SK-N-SH (cell line): ENCODE measurements around the gene USP26. TPM values are rescaled to one million over a fixed set of nuclear protein-coding genes. Genes with fewer than 3 reads are reported as not detected.

Experiments
- CTCF ChIA-PET: fragments of 300-600, 350-600 bp; formaldehyde crosslinking; extraction: SDS; loops from one replicate; lab custom pipeline; 2021; lab: Yijun Ruan, JAX
- POLR2A ChIA-PET: fragments of 350-600 bp; sonication (Branson Sonifier 250); formaldehyde crosslinking; extraction: SDS; loops from one replicate; lab custom pipeline; 2020; ENCODE audit warnings: antibody characterized with exemption, inconsistent platforms; lab: Yijun Ruan, JAX
- DNase-seq: peaks from one replicate; pipeline ENCODE4 v3.0.0; 2012
- H2AFZ ChIP-seq: fragments of 200-600 bp; sonication (generic); 2 replicates; pipeline ENCODE4 v1.8.1; 2016; ENCODE audit warnings: antibody characterized with exemption, mild to moderate bottlenecking, low read depth
- H3F3A ChIP-seq: fragments of 200-600 bp; sonication (generic); replicated peaks from 2 replicates; pipeline ENCODE3; 2016; ENCODE audit warnings: antibody characterized with exemption, mild to moderate bottlenecking; ENCODE audit not compliant: insufficient read depth
- H3K27ac ChIP-seq, 2 experiments: fragments of 200-500 bp in 1 of 2; fragments of 200-600 bp in 1 of 2; sonication (Bioruptor generic) in 1 of 2; sonication (generic), shearing (Covaris generic) in 1 of 2; 2 replicates each; pipeline versions ENCODE4 v1.5.1 to v1.6.1; 2014 to 2016; ENCODE audit warnings: low read depth in 2 of 2, inconsistent platforms in 1 of 2, low read length in 1 of 2, mild to moderate bottlenecking in 1 of 2, mixed read lengths in 1 of 2
- H3K27me3 ChIP-seq: fragments of 200-600 bp; sonication (generic), shearing (Covaris generic); 2 replicates; pipeline ENCODE4 v1.6.1; 2016; ENCODE audit warnings: mixed run types; ENCODE audit not compliant: insufficient read depth
- H3K36me3 ChIP-seq, 2 experiments: fragments of 200-500 bp in 1 of 2; fragments of 200-600 bp in 1 of 2; sonication (Bioruptor generic) in 1 of 2; sonication (generic) in 1 of 2; replicated peaks in 1 of 2; 2 replicates each; pipeline versions ENCODE3 to v1.5.1; 2014 to 2016; ENCODE audit warnings: low read length in 1 of 2, mild to moderate bottlenecking in 1 of 2; ENCODE audit not compliant: insufficient read depth in 2 of 2, control insufficient read depth in 1 of 2
- H3K4me1 ChIP-seq, 2 experiments: fragments of 200-500 bp in 1 of 2; fragments of 200-600 bp in 1 of 2; sonication (Bioruptor generic) in 1 of 2; sonication (generic), shearing (Covaris generic) in 1 of 2; 2 replicates each; pipeline versions ENCODE4 v1.5.1 to v1.6.1; 2014 to 2016; ENCODE audit warnings: low read depth in 1 of 2, low read length in 1 of 2, mixed run types in 1 of 2; ENCODE audit not compliant: insufficient read depth in 2 of 2, control insufficient read depth in 1 of 2
- H3K4me2 ChIP-seq: fragments of 200-600 bp; sonication (generic), shearing (Covaris generic); 2 replicates; pipeline ENCODE4 v1.6.1; 2017; ENCODE audit warnings: mixed run types
- H3K4me3 ChIP-seq, 2 experiments: fragments of 200-500 bp in 1 of 2; fragments of 200-600 bp in 1 of 2; sonication (Bioruptor generic) in 1 of 2; sonication (generic), shearing (Covaris generic) in 1 of 2; 2 replicates each; pipeline versions ENCODE4 v1.5.1 to v1.8.1; 2014 to 2016; ENCODE audit warnings: low read depth in 2 of 2, inconsistent platforms in 1 of 2, low read length in 1 of 2, mild to moderate bottlenecking in 1 of 2, mixed read lengths in 1 of 2, moderate library complexity in 1 of 2
- H3K79me2 ChIP-seq: fragments of 200-600 bp; sonication (generic); 2 replicates; pipeline ENCODE4 v1.8.1; 2017; ENCODE audit warnings: mild to moderate bottlenecking; ENCODE audit not compliant: insufficient read depth
- H3K9ac ChIP-seq: fragments of 200-600 bp; sonication (generic); 2 replicates; pipeline ENCODE4 v1.6.1; 2017; ENCODE audit warnings: mixed run types
- H3K9me2 ChIP-seq: fragments of 200-600 bp; sonication (generic); 2 replicates; pipeline ENCODE4 v1.6.1; 2017; ENCODE audit warnings: mixed run types
- H3K9me3 ChIP-seq: fragments of 200-600 bp; sonication (generic); 2 replicates; pipeline ENCODE4 v1.6.1; 2017; ENCODE audit warnings: mixed run types, mild to moderate bottlenecking, moderate library complexity
- H4K20me1 ChIP-seq: fragments of 200-600 bp; sonication (generic); 2 replicates; pipeline ENCODE4 v1.6.1; 2017; ENCODE audit warnings: mild to moderate bottlenecking, mixed run types; ENCODE audit not compliant: insufficient read depth
- CHD2 ChIP-seq: fragments of 150-350 bp; IDR thresholded peaks from 2 replicates; pipeline ENCODE4 v1.6.1; 2018; ENCODE audit warnings: low read length; ENCODE audit not compliant: partially characterized antibody
- CTCF ChIP-seq: fragments of 200-600 bp; sonication (generic); IDR thresholded peaks from 2 replicates; pipeline ENCODE4 v1.6.1; 2017; ENCODE audit warnings: antibody characterized with exemption, mild to moderate bottlenecking, moderate library complexity
- FOXJ3 ChIP-seq: sonication (generic); formaldehyde crosslinking; IDR thresholded peaks from 2 replicates; pipeline ENCODE4 v1.5.1; 2020; ENCODE audit warnings: mild to moderate bottlenecking, missing genetic modification reagents
- GABPA ChIP-seq: IDR thresholded peaks from 2 replicates; pipeline ENCODE4 v1.4.0; 2012; ENCODE audit warnings: low read depth, mild to moderate bottlenecking
- GATA2 ChIP-seq: sonication (generic); formaldehyde crosslinking; IDR thresholded peaks from 2 replicates; pipeline ENCODE4 v1.5.0; 2020; ENCODE audit warnings: mild to moderate bottlenecking, missing genetic modification reagents
- IRF3 ChIP-seq: fragments of 150-350 bp; IDR thresholded peaks from 2 replicates; pipeline ENCODE4 v1.6.1; 2016; ENCODE audit warnings: mild to moderate bottlenecking, low read depth, low read length
- MXI1 ChIP-seq: IDR thresholded peaks from 2 replicates; pipeline ENCODE4 v1.6.1; 2012; ENCODE audit warnings: mild to moderate bottlenecking, low read depth, low read length, improper control_type of control experiment
- RAD21 ChIP-seq: IDR thresholded peaks from 2 replicates; pipeline ENCODE4 v1.6.1; 2012; ENCODE audit warnings: mild to moderate bottlenecking, low read length
- RCOR1 ChIP-seq: fragments of 150-350 bp; IDR thresholded peaks from 2 replicates; pipeline ENCODE4 v1.6.1; 2017; ENCODE audit warnings: antibody characterized with exemption, low read length
- REST ChIP-seq: IDR thresholded peaks from 2 replicates; pipeline ENCODE4 v1.6.1; 2012; ENCODE audit warnings: mild to moderate bottlenecking, low read depth, low read length, moderate library complexity
- TAF1 ChIP-seq: IDR thresholded peaks from 2 replicates; pipeline ENCODE4 v1.6.1; 2012; ENCODE audit warnings: low read depth, mild to moderate bottlenecking, low read length, moderate library complexity, borderline replicate concordance
- TCF12 ChIP-seq: IDR thresholded peaks from 2 replicates; pipeline ENCODE4 v1.4.0; 2012
- USF1 ChIP-seq: IDR thresholded peaks from 2 replicates; pipeline ENCODE4 v1.4.0; 2012; ENCODE audit warnings: low read depth, borderline replicate concordance
- WGBS: methylation state at CpG from one replicate; pipeline ENCODE4 v1.1.6; 2017; ENCODE audit warnings: low lambda C conversion rate; 5-methylcytosine and 5-hydroxymethylcytosine counted together
- polyA plus RNA-seq, 3 experiments: library from polyadenylated mRNA; depleted of rRNA; stranded (reverse); fragments of >200 nt; gene quantifications; 2 replicates each; pipeline ENCODE4 v1.2.3, GENCODE V29; 2012

USP26 gene
- polyA plus RNA-seq, 1 of the 3 experiments (the other 2 are of a cell fraction): not detected

GRCh38 chrX:133018229-133018628 lies 78.7 kb downstream of the USP26 start:
- TF ChIP-seq REST (no peak), GABPA (no peak), TCF12 (no peak), GATA2 (CRISPR knock-in tag) (no peak), MXI1 (no peak), RAD21 (no peak), TAF1 (no peak), RCOR1 (no peak), IRF3 (no peak), CHD2 (no peak), USF1 (no peak), FOXJ3 (CRISPR knock-in tag) (no peak), CTCF (no peak)
- H3K9ac ChIP-seq: no peak overlapping the region
- WGBS: 17% methylated on average over 3 of the region's 3 CpGs
- H3K36me3 ChIP-seq: no peaks in the 10 kb centered on the region
- H3K4me2 ChIP-seq: no peak overlapping the region
- H4K20me1 ChIP-seq: no peaks in the 10 kb centered on the region
- H3K9me2 ChIP-seq: no peaks in the 10 kb centered on the region
- H3K27me3 ChIP-seq: no peaks in the 10 kb centered on the region
- no peaks in the 10 kb centered on the region for H3F3A ChIP-seq
- H3K9me3 ChIP-seq: no peaks in the 10 kb centered on the region
- no peak overlapping the region for H3K27ac ChIP-seq
- ChIA-PET POLR2A (no interaction called here), CTCF (no interaction called here)
- no peaks in the 10 kb centered on the region for H3K79me2 ChIP-seq
- H3K4me1 ChIP-seq: no peaks in the 10 kb centered on the region; a peak in 1 of 4 replicates
- no peak for DNase-seq
- no peak overlapping the region for H2AFZ ChIP-seq
- H3K4me3 ChIP-seq: no peak overlapping the region
